Measurements from ENCODE around the gene WWP2.
"Not testable (repeated sequence)": the region's sequence is repeated elsewhere in the genome, so short reads cannot be mapped to it uniquely, and the experiment has no call there.

WWP2 gene

DNA sequence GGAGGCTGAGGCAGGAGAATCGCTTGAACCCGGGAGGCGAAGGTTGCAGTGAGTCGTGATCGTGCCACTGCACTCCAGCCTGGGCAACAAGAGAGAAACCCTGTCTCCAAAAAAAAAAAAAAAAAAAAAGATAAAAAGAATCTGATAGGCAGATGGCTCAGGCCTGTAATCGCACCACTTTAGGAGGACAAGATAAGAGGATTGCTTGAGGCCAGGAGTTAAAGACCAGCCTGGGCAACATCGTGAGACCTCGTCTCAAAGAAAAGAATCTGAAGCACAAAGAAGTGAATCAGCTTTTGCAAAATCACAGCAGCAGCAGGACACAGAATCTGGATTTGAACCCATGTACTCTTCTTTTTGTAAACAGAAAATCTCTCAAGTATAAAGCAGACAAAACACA lies 15.0 kb upstream of the WWP2 start:
- DNase-seq: no peak

DNA sequence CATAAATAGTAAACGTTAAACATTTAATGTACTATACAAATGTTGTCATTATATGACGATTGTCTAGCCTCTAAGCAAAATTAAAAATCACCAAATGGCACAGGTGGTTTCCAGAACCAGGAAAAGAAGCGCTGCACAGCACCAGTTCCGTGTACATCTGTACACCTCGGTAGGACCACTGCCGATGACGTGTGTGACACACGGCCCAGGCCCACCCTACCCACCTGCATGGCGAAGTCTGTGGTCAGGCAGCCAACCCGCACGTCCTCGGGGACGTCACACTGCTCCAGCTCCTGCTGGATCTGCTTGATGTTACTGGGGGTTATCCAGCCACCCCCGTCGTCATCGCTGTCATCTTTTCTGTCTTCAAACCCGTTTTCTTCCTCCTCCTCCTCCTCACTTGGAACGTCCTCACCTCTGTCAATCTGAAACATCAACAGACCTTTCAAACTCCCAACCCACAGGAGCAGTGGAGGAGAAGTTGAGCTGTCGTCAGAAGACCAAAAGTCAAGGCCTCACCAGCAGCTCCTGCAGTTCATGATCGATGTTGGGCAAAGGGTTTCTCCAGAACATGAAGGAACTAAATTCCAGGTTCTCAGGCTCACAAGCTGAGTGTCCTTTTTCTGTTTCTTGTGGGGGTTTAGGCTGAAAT lies 13.3 kb upstream of the WWP2 start:
- DNase-seq: no peak

DNA sequence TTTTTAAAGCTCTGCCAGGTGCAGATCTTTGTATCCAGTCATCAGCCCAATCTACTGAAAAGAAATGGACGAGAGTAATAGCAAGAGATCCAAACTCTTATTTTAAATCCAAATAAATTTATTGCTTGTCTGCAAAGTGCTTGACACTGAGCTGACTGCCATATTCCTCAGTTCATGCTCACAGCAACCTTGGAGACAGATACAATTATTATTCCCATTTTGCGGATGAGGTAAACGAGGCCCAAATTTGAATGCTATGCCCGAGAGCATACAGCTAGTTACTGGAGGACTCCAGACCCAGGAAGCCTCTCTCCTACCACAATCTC lies 8.0 kb upstream of the WWP2 start:
- DNase-seq: no peak

DNA sequence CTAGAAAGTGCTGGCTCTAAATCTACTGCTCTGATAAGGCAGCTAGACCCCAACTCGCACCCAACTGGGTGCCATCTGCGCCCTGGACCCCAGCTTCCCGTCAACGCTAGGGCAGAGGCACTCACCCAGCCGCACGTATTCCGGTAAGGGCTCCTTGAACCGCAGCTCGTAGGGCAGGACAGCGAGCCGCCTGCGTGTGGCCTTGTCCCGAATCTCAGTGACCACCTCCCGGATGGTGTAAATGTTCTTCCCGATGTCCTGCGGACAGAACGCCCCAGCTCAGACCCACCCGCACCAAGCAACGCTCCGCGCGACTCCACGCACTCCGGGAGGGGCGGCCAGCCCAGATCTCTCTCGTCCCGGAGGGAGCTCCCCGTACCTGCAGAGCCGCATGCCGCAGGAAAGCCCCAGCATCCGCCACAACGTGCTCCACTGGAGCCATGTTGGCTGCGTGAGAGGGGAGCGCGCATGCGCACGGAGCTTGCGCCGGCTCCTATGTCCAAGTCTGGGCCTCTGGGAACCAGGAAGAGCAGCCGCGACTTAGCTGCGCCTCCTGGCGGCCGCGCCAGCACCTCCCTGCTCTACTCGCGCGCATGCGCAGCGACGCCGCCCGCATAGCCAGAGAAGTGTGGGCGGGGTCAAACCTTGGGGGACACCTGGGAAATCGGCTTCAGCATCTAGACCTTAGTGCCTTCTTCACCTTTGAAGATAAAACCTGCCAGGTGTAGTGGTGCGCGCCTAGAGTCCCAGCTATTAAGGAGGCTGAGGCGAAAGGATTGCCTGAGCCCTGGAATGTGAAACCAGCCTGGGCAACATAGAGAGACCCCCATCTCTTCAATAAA lies 7.4 kb upstream of the WWP2 start, which contains the start of gene NOB1:
NOB1 (minus strand) TSS at position 458 of the 842 bp plus-strand sequence; CDS start at position 442, 16 bp downstream.
- DNase-seq: peak; percentile 98

DNA sequence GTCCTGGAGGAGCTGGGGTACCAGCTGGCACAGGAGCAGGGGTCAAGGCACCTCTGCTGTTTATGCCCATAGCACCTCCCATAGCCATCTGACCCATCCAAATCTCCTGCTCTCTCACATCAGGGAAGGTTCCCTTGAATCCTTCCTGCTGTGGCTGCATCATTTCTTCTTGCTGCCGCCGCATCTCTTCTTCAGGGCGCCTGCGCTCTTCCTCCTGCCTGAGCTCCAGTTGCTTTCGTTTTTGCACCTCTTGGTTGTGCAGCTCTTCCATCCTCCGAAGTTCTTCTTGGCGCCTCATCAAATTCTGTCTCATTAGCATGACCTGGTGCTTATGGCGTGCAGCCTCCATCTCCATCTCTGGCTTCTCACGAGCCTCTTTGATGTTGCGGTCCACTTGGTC lies 5.4 kb upstream of the WWP2 start:
- DNase-seq: no peak

DNA sequence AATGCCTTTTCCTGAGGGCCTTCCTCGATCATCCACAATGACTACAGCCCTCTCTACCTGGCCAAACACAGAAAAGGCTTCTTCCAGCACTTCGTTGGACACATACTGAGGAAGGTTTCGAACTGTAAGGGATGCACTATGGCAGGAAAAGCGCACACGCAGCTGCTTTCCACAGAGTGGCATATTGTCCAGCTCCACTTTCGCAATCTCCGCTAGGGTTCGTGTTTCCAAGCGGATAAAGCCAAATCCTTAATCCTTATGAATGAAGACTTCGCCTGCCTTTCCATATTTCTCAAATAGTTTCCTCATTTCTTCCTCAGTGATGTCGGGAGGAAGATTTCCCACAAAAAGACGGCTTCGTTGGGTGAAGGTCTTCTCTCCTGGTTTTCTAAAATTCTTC lies 4.8 kb upstream of the WWP2 start:
- not testable (repeated sequence) for DNase-seq

DNA sequence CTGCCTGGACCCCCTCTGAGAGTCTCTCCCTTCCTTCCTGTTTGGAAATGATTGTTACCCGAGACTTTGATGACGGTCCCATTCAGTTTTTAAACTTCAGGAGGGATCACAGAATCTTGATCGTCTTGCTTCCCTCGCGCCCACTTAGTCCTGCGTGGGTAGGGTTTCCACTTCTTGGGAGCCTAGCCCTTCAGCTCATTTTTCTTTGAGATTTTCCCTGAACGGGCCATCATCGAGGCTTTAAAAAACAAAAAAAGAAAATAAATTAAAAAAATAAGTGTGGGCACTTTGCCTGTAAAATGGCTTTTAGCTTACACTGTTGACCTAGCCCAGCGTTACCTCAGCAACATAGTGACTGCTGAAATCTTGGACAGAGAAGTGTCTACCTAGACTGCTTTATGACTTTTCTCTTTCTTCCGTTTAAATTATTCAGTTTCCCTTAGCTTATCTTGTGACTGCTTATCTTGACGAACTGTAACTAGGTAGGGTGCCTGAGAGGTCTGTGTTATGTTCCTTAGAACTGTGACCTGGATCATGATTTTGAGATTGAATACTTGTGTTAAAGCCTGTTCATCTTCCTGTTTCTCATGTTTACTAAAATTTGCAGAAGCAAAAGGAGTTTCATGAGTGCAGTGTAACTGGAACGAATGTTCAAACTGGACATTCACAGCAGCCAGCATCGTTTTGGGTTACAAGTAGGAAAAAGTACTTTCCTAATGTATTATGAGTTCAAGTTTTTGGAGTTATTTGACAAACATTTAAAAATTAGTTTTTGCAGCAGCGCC lies 874 bp downstream of the WWP2 start:
- DNase-seq: no peak

DNA sequence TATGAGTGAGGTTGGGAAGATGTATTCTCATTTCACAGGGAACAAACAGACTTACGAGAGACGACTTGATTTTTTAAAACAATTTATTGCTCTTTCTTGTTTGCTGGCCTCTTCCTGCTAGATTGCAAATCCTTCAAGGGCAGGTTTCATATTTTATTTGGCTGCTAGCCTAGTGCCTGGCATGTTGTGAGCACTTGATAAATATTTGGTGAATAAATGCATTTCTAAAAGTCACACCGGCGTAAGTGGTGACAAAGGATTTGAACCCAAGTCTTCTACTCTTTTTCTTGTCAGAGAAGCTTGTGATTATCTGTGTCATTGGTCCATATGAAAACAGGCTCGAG lies 1.4 kb downstream of the WWP2 start:
- DNase-seq: no peak

DNA sequence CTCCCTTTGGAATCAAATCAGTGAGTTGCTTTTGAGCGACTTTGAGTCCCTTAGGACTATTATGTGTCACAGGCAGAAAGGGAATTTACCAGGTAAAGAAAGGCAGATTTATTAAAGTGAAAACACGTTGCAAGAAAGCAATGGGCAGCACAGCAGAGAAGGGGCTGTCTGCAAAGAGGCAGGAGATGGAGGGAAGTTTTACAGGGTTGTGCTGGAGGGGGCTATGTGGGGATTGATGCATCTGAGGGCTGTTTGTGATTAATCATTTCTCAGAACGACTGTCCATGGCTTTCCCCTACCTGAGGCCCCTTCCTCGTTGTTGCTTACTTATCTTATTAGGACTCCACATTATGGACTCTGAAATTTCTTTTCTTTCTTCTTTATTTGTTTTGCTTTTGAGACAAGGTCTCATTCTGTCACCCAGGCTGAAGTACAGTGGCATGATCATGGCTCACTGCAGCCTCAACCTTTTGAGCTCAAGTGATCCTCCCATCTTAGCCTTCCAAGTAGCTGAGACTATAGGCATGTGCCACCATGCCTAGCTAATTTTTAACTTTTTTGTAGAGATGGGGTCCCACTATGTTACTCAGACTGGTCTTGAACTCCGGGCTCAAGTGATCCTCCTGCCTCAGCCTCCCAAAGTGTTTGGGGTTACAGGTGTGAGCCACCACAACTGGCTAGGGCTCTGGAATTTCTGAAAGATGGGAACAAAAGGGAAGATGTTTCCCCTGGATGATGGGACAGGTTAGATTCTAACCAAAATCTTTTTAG lies 5.5 kb downstream of the WWP2 start:
- no peak for DNase-seq

DNA sequence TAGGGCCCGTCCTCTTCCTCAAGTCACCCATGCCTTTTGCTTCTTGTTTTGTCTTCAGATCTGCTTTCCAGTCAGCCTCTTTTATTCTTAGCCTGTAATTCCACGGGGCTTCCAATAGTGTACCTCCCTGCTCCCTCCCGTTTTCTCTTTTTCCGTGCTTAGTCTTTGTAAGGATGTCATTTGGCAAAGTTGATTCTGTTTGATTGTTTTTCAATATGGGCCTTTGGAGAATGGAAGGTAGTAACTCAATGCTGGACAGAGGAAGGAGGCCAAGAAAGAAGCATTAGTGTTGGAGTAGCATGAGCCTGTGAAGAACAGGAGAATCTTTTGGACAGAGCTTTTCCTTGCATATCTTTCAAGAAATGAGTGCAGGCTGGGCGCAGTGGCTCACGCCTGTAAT lies 6.5 kb downstream of the WWP2 start:
- DNase-seq: no peak

DNA sequence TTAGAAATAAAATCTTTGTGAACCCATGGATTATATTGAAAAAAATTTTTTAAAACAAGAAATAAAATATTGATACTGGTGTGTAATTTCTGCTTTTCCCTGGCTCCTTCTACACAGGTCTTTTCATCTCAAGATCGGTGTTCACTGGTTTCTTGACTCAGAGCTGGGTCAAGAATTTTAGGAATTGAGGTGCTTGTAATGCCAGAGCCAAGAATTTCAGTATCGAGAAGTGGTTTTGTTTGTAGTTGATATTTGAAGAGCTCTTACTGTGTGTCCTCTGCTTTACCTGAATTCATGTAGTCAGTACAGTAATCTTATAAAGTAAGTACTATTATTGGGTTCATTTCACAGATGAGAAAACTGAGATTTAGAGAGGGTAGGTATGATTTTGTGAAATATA lies 7.3 kb downstream of the WWP2 start:
- DNase-seq: no peak

DNA sequence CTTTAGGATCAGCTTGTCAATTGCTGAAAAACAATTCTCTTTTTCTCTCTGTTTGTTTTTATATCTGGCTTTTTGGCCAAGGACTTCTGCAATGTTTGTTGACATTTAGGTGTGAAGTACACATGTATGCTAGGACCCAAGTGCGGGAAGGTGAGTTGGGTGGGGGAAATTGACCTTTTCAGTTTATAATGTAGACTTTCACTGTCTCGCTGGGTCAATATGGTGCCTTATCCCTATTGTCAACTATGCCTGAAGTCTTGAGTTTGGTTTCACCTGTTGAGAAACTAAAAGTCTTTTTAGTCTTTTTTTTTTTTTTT lies 9.5 kb downstream of the WWP2 start:
- DNase-seq: no peak

DNA sequence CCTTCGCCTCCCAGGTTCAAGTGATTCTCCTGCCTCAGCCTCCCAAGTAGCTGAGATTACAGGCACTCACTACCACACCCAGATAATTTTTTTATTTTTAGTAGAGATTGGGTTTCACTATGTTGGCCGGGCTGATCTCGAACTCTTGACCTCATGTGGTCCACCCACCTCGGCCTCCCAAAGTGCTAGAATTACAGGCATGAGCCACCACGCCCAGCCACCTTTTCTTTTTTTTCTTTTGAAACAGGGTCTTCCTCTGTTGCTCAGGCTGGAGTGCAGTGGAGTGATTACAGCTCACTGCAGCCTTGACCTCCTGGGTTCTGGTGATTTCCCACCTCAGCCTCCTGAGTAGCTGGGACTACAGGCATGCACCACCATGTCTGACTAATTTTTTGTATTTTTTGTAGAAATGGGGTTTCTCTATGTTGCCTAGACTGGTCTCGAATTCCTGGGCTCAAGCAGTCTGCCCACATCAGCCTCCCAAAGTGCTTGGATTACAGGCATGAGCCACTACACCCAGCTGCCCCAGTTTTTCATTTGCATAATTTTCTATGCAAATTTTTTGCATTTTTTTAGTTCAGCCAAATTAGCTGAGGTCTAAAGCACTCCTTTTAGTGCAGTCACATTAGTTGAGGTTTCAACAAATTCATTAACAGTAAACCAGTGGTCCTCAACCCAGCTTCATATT lies 11.3 kb downstream of the WWP2 start:
- DNase-seq: no peak

DNA sequence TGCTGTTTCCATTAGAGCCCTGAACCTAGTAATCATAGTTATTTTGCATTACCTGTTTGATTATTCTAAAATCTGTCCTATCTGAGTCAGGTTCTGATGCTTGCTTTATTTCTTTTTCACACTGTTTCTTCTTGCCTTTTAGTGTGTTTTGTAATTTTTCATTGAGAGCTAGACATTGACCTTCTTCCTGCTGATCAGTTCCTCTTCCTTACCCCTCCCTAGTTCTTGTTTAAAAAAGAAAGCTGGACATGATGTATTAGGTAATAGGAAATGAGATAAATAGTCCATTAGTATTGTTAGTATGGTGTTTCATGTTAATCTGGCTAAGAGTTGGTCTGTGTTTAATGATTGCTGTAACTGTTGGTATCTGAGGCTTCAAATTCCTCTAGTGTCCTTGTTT lies 13.4 kb downstream of the WWP2 start:
- DNase-seq: no peak

DNA sequence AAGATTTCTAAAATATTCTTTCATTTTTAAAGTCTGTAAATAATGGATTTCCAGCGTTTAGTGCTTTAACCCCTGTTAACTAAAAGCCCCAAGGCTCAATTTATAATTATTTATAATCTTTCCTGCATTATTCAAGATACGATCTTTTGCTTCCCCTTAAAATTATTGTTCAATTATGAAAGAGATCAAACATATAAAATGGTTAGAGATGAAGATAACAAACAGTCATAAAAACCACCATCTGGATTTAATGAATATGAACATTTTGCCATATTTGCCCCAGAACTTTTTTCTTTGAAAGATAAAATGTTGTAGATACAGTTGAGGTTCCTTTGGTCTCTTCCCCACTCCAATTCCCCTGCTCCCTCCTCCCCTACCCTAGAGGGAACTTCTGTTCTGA lies 17.6 kb downstream of the WWP2 start:
- no peak for DNase-seq

DNA sequence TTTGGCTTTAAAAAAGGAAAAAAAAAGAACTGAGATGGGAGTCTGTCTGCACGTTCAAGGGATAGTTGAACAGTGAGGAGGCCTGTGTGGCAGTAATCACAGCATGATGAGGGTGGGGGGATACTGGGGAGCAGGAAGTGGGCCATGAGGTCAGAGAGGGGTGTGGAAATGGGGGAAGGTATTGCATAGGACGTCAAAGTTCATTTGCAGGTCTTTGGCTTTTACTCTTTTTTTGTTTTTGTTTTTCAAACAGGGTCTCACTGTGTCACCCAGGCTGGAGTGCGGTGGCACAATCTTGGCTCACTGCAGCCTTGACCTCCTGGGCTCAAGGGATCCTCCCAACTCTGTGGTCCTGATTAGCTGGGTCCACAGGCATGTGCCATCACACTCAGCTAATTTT lies 19.0 kb downstream of the WWP2 start:
- DNase-seq: no peak

DNA sequence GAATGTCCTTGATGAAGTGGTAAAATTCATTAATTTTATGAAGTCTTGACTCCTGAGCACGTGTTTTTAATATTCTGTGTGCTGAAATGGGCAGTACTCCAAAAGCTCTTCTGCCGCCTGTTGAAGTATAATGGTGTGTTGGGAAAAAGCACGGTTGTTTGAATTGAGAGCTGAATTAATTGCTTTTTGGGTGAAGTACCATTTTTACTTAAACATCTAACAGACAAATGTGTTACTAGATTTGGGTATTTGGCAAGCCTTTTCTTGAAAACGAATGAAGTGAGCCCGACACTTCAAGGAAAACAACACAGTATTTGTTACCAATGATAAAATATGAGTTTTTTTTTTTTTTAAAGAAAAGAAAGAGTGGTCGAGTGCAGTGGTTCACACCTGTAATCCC lies 22.5 kb downstream of the WWP2 start:
- DNase-seq: no peak

DNA sequence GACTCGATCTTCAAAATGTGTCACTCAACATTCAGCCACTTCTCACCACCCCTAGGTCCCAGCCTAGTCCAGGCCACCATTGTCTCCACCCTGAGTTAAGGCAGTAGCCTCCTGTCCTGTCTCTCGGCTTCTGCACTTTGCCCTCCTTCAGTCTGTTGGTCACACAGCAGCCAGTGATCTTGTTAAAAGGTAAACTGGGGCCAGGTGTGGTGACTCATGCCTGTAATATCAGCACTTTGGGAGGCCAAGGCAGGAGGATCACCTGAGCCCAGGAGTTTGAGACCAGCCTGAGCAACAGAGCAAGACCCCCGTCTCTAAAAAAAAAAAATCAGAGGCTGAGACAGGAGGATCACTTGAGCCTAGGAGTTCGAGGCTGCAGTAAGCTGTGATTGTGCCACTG lies 25.8 kb downstream of the WWP2 start:
- no peak for DNase-seq

DNA sequence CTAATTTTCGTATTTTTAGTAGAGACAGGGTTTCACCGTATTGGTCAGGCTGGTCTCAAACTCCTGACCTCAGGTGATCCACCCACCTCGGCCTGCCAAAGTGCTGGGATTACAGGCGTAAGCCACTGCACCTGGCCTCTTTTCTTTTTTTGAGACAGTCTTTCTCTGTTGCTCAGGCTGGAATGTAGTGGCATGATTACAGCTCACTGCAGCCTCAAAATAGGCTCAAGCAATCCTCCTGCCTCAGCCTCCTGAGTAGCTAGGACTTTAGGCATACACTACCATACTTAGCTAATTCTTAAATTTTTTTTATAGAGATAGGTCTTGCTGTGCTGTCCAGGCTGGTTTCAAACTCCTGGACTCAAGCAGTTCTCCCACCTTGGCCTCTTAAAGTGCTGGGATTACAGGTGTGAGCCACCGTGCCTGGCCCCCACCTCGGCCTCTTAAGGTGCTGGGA lies 29.3 kb downstream of the WWP2 start:
- not testable (repeated sequence) for DNase-seq

DNA sequence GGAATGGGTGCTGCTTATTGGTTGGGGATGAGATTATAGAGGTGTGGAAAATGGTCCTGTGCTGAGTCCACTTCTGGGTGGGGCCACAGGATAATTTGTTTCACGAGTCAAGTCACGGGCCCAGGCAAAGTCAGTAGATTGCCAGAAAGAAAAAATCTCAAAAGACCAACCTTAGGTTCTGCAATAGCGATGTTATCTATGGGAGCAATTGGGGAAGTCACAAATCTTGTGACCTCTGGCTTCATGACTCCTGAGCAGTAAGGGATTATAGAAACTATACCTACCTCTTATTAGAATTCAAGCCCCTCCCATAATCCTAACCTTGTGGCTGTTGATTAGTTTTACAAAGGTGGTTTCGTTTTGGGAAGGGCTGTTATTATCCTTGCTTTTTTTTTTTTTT lies 31.4 kb downstream of the WWP2 start:
- no peak for DNase-seq

DNA sequence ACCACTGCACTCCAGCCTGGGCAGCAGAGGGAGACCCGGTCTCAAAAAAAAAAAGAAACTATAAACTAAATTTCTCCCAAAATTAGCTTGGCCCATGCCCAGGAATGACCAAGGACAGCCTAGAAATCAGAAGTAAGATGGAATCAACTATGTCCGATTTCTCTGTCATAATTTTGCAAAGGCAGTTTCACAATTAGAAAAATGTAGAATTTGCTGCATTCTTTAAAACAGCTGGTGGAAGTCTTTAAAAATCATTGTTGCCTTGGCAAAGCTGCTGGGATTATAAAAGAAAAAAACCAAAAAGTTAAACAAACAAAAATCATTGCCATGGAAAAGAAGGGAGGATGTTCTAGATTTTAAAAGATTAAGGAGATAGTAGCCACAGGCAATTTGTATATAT lies 32.4 kb downstream of the WWP2 start:
- DNase-seq: no peak

DNA sequence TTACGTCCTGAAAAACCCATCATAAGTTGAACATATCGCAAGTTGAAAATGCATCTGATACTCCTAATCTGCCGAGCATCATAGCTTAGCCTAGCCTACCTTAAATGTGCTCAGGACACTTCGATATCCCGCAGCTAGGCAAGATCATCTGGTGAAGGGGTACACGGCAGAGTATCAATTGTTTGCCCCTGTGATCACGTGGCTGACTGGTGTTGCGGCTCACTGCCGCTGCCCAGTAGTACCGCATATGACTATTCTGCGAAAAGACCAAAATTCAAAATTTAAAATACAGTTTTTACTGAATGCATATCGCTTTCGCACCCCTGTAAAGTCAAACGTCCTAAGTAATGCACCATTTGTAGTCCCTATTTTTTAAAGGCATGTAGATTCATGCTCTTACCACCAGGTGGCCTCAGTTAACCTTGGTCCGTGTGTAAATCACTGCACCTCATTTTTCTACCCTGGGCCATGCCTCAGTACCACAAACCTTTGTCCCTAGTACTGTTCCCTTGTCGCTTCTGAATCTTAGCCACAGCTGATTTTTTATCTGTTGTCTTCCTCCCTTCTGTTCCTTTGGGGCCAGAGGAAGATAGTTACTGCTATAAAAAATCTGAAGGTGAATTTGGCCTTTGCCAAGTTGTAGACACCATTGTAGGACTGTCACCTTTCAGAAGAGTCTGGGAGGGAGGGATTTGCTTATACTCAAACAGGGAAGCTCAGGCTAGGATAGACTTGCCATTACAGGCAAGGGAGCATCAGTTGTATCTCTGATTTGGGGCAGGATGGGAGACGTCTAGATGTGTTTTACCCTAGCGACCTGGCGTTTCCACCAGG lies 34.4 kb downstream of the WWP2 start:
- DNase-seq: peak; percentile 21
